Superior temporal gyrus (tissue), 1 donor: ENCODE measurements around the gene XRCC4.

Source experiments
- DNase-seq: peaks from one replicate; pipeline ENCODE4 v3.0.0-alpha.2; 2016; ENCODE audit errors: extremely low spot score

Gene XRCC4

GRCh38 chr5:83378624-83379289 is 301.4 kb downstream of the XRCC4 start:
- DNase-seq = no peak

- no peak for DNase-seq
Measured at GRCh38 chr5:83385812-83386211, 308.5 kb downstream of the XRCC4 start.

- no peak for DNase-seq
Measured at GRCh38 chr5:83387041-83387440, 309.7 kb downstream of the XRCC4 start.

GRCh38 chr5:83388608-83389007 is 311.3 kb downstream of the XRCC4 start:
- no peak for DNase-seq

GRCh38 chr5:83392766-83393503 is 315.6 kb downstream of the XRCC4 start:
- no peak for DNase-seq

- no peak for DNase-seq
Measured at GRCh38 chr5:83393504-83393866, 316.1 kb downstream of the XRCC4 start.

- no peak for DNase-seq
Measured at GRCh38 chr5:83394190-83394589, 316.8 kb downstream of the XRCC4 start.

- no peak for DNase-seq
Measured at GRCh38 chr5:83396662-83397061, 319.3 kb downstream of the XRCC4 start.

GRCh38 chr5:83397658-83398057 is 320.3 kb downstream of the XRCC4 start:
- no peak for DNase-seq

GRCh38 chr5:83400241-83400640 is 322.9 kb downstream of the XRCC4 start:
- DNase-seq = no peak

GRCh38 chr5:83400701-83401100 is 323.4 kb downstream of the XRCC4 start:
- DNase-seq = no peak

GRCh38 chr5:83401122-83401731 is 323.9 kb downstream of the XRCC4 start:
- DNase-seq = no peak

GRCh38 chr5:83401775-83402174 is 324.4 kb downstream of the XRCC4 start:
- DNase-seq = no peak
